Measurements from ENCODE around the gene RPL41. TPM values are rescaled to one million over a fixed set of nuclear protein-coding genes. Genes with fewer than 3 reads are reported as not detected.

RPL41 gene
- total RNA-seq, 4 donors from 2014 or later, result 2,553 to 3,094 (median 2,929) TPM

DNA sequence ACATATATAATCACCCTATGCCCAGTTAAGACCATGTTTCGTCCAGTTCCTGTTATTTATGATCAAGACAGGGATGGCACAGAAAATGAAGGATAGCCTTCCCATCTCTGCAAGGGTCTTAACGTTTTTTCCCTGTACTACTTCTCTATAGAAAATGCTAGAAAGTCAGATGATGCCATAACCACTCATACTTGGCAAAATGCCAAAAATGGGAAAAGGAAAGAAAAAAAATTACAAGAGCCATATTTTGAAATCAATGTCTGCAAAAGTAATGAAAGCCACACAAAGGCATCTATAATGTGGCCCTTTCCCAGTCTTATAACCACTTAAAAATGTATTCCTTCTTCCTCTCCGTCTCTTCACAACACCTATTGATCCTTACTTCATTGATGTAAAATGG is 34.1 kb downstream of the RPL41 start:
- TF ChIP-seq, protein P1, sequence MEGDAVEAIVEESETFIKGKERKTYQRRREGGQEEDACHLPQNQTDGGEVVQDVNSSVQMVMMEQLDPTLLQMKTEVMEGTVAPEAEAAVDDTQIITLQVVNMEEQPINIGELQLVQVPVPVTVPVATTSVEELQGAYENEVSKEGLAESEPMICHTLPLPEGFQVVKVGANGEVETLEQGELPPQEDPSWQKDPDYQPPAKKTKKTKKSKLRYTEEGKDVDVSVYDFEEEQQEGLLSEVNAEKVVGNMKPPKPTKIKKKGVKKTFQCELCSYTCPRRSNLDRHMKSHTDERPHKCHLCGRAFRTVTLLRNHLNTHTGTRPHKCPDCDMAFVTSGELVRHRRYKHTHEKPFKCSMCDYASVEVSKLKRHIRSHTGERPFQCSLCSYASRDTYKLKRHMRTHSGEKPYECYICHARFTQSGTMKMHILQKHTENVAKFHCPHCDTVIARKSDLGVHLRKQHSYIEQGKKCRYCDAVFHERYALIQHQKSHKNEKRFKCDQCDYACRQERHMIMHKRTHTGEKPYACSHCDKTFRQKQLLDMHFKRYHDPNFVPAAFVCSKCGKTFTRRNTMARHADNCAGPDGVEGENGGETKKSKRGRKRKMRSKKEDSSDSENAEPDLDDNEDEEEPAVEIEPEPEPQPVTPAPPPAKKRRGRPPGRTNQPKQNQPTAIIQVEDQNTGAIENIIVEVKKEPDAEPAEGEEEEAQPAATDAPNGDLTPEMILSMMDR (IDR thresholded peaks at IDR 0.05), result no peak
- DNase-seq (ENCODE audit: low spot score) (no peak), ATAC-seq (ENCODE audit: low FRiP score) (no peak)

- peak; percentile 52 for ATAC-seq (ENCODE audit: low FRiP score)
- TF ChIP-seq, protein P1 (IDR thresholded peaks at IDR 0.05), result no peak
- peak; percentile 53 for DNase-seq (ENCODE audit: low spot score)
Measured at GRCh38 chr12:56151672-56152131, 35.3 kb downstream of the RPL41 start.

GRCh38 chr12:56152132-56152755 is 35.8 kb downstream of the RPL41 start, which contains the start of gene MYL6B:
MYL6B (plus strand) TSS chr12:56152587; CDS start chr12:56153919, 1,332 bp downstream.
- TF ChIP-seq, protein P1 (IDR thresholded peaks at IDR 0.05), result no peak
- DNase-seq (ENCODE audit: low spot score), result peak; percentile 78
- ATAC-seq (ENCODE audit: low FRiP score), result peak; percentile 89

GRCh38 chr12:56152756-56153677 is 36.6 kb downstream of the RPL41 start:
- TF ChIP-seq, protein P1 (IDR thresholded peaks at IDR 0.05), result no peak
- no peak for DNase-seq (ENCODE audit: low spot score)
- no peak for ATAC-seq (ENCODE audit: low FRiP score)

DNA sequence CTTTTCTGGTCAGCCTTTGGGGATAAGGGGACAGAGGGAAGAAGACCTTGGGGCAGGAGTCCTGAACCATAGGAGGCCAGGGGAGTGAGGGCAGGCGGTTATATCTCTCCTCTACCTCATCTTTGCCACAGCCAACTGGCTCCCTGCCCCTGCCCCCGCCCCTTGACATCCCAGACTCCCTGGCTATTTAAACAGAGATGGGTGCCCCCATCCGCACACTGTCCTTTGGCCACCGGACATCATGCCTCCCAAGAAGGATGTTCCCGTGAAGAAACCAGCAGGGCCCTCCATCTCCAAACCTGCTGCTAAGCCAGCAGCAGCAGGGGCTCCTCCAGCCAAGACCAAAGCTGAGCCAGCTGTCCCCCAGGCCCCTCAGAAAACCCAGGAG is 37.2 kb downstream of the RPL41 start:
- DNase-seq (ENCODE audit: low spot score) (no peak), ATAC-seq (ENCODE audit: low FRiP score) (no peak)
- TF ChIP-seq, protein P1 (IDR thresholded peaks at IDR 0.05), result no peak

DNA sequence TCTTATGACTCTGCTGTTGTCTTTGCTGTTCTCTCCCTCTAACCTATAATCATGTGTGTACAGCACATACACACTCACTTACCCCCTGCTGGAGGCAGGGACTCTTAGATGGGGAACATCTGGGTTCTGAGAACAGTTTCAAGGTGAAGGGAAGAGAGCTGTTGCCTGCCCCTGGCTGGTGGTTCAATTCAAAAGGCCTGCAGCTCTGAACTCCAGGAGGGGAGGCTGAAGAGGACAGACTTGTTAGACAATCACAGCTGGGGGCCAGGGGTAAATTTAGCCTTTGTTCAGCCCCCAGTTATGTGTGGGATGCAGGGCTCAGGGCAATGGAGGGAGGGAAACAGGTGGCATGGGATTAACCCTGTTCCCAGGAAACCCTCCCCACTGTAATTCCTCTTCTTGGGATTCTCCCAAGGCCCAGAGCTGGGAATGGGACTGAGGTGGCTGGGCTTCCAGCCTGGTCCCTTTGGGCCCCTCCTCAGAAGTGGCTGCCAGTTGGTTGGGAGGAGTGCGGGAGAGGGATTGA is 37.9 kb downstream of the RPL41 start:
- no peak for DNase-seq (ENCODE audit: low spot score)
- ATAC-seq (ENCODE audit: low FRiP score), result no peak
- TF ChIP-seq, protein P1 (IDR thresholded peaks at IDR 0.05), result no peak
